Tibial artery (tissue), 4 donors: ENCODE data around the gene HOXA5.

Experiments used
- DNase-seq, 2 donors: peaks; one replicate each; pipeline ENCODE4 v3.0.0-alpha.2; 2019
- H3K27ac ChIP-seq, 2 donors: fragments of 200-600 bp; sonication (generic) in 1 of 2; 1 replicate in 1 of 2; 2 replicates in 1 of 2; pipeline ENCODE4 v1.5.1; 2018 to 2019; ENCODE audit warnings: mild to moderate bottlenecking in 1 of 2
- H3K27me3 ChIP-seq, 2 donors: fragments of 200-600 bp; sonication (generic) in 1 of 2; one replicate each; pipeline versions ENCODE4 v1.5.1 to v1.6.0; 2016 to 2019
- H3K36me3 ChIP-seq, 3 donors: fragments of 200-600 bp; sonication (generic) in 2 of 3; one replicate each; pipeline ENCODE4 v1.5.1; 2016 to 2019; ENCODE audit warnings: mild to moderate bottlenecking in 2 of 3
- H3K4me1 ChIP-seq, 4 donors: fragments of 200-600 bp; sonication (generic) in 2 of 4; 1 replicate in 3 of 4; 2 replicates in 1 of 4; pipeline ENCODE4 v1.5.1; 2016 to 2019
- H3K4me3 ChIP-seq, 2 donors: fragments of 200-600 bp; sonication (generic) in 1 of 2; 1 replicate in 1 of 2; 2 replicates in 1 of 2; pipeline ENCODE4 v1.5.1; 2018 to 2019; ENCODE audit warnings: mild to moderate bottlenecking in 2 of 2
- H3K9me3 ChIP-seq, 3 donors: fragments of 200-600 bp; sonication (generic) in 1 of 3; one replicate each; pipeline ENCODE4 v1.5.1; 2016 to 2019
- intact Hi-C: fragments of 100-400 bp; cut with DNase I; formaldehyde crosslinking; loops from one replicate; pipeline ENCODE4 v1.15.0; 2023; ENCODE audit warnings: low total_unique reads
- TF ChIP-seq, protein P1 (sequence below), 2 experiments: fragments of 200-600 bp in 1 of 2; fragments of 450-650 bp in 1 of 2; IDR thresholded peaks; one replicate each; pipeline ENCODE4 v1.5.1; 2017 to 2019; ENCODE audit warnings: antibody characterized with exemption in 2 of 2, mild to moderate bottlenecking in 1 of 2, moderate library complexity in 1 of 2

The HOXA5 gene

DNA sequence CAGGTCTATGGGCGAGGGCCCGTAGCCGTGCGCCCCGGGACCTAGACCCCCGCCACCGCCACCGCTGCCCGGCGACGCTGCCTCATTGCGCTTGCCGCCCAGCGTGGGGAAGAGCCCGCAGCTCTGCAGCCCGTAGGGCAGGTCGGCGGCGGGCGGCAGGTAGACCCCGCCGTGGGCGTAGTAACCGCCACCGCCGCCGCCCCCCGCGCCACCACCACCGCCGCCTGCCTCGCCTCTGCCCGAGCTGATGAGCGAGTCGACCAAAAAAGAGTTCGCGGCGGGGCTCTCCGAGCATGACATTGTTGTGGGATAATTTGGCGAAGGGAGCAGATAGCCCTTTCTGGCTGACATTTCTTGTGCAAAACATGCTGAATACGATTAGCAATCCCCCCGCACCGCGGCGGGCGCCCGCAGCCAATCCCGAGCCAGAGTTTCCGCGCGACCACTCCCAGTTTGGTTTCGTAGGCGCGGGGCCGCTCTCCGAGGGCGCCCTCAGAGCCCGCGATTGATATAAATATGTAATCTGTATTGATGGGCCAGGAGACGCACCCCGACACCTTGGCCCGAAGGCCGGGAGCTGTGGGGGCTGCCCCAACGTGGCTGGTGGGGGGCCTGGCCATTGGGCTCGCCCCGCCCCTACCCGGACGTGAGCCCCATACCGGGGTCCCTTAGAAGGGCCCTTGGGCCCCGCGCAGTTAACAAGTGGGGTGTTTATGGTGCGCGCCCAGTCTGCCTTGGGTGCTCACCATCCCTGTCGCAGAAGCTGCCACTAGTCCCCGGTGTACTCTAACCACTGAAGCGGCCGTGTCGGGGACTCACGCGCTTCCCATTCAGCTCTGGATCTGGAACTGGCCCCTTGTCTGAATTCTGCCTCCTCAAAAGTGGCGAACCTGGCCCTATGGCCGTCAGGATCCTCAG lies 30.7 kb upstream of the HOXA5 start, which contains the start of gene HOXA10:
HOXA10 (minus strand) TSS at position 365 of the 918 bp plus-strand sequence; CDS start at position 351, 14 bp downstream.
- H3K36me3 ChIP-seq = no peaks in the 10 kb centered on the region
- no peaks in the 10 kb centered on the region for H3K9me3 ChIP-seq
- peak; percentile 61 to 86 for DNase-seq
- intact Hi-C loops = loop anchor here (5.0 kb wide), 1 partner anchor 977 kb away; no protein-coding TSS in a partner anchor
- TF ChIP-seq, protein P1, sequence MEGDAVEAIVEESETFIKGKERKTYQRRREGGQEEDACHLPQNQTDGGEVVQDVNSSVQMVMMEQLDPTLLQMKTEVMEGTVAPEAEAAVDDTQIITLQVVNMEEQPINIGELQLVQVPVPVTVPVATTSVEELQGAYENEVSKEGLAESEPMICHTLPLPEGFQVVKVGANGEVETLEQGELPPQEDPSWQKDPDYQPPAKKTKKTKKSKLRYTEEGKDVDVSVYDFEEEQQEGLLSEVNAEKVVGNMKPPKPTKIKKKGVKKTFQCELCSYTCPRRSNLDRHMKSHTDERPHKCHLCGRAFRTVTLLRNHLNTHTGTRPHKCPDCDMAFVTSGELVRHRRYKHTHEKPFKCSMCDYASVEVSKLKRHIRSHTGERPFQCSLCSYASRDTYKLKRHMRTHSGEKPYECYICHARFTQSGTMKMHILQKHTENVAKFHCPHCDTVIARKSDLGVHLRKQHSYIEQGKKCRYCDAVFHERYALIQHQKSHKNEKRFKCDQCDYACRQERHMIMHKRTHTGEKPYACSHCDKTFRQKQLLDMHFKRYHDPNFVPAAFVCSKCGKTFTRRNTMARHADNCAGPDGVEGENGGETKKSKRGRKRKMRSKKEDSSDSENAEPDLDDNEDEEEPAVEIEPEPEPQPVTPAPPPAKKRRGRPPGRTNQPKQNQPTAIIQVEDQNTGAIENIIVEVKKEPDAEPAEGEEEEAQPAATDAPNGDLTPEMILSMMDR (IDR thresholded peaks at IDR 0.05) = peak in 1 of 2 experiments; percentile 11
- H3K27ac ChIP-seq = peak within 1 kb of the TSS; percentile 96 to 97
- peak within 1 kb of the TSS; percentile 68 to 91 for H3K4me3 ChIP-seq
- H3K4me1 ChIP-seq = peaks cover 0 to 33% (median 10%) of the 10 kb centered on the region in 4 donors
- peaks cover 0 to 3% of the 10 kb centered on the region in 2 donors for H3K27me3 ChIP-seq

DNA sequence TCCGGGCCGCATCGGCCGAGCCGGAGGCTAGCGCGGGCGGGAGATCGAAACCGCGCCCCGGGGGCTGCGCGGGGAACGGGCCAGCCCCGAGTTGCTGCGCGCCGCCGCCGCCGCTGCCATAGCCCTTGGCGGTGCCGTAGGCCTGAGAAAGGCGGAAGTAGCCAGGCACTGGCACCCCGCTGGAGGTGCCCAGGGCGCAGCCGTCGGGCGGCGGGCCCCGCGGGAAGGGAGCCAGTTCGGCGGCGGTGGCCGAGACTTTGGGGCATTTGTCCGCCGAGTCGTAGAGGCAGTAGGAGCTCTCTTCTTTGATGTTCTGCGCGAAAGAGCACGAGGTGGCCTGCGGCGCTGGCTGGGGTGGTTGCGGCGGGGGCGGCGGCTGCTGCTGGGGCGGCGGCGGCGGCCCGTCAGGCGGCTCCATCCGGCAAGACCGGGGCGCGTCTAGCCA lies 30.1 kb upstream of the HOXA5 start:
- Histone ChIP-seq H3K4me1 (peaks cover 0 to 33% (median 10%) of the 10 kb centered on the region in 4 donors), H3K4me3 (peak overlapping the region; percentile 68 to 91), H3K27ac (peak overlapping the region; percentile 96 to 97), H3K9me3 (no peaks in the 10 kb centered on the region), H3K27me3 (no peaks in the 10 kb centered on the region), H3K36me3 (no peaks in the 10 kb centered on the region)
- intact Hi-C loops = loop anchor here (5.0 kb wide), 1 partner anchor 976 kb away; no protein-coding TSS in a partner anchor
- peak; percentile 25 to 81 for DNase-seq
- TF ChIP-seq, protein P1 (IDR thresholded peaks at IDR 0.05) = no peak

DNA sequence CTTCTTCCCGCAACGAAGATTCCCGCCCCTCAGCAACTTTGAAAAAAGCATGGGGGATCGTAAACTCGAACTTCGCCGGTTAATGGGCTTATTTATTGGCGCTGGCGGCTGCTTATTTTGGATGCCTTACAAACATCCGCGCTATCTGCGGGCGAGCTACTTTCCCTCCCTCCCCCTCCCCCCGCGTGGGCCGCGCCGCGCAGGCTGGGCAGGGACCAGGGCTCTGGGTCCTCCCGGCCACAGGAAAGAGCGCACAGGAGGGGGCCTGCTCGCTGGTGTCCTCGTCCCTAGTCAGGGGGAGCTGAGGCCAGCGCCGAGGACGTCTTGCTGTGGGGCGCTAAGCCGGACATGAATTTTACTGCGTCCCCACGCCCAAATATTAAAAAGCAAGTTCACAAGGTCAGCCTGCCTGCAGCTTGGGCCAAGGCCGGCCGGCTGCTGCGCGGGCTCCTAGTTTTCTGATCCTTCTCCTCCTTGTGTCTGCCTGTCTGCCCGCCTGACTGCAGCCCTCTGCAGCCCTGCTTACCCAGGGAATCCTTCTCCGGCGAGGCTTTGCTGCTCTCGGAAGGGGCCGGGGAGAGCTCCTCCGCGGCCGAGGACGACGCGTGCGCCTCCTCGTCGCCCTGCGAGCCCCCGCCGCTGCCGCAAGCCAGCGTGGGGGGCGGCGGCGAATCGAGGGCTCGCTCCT lies 29.5 kb upstream of the HOXA5 start:
- H3K27me3 ChIP-seq = no peaks in the 10 kb centered on the region
- no peaks in the 10 kb centered on the region for H3K36me3 ChIP-seq
- peaks cover 0 to 37% (median 10%) of the 10 kb centered on the region in 4 donors for H3K4me1 ChIP-seq
- peak overlapping the region; percentile 96 to 97 for H3K27ac ChIP-seq
- DNase-seq = peak; percentile 85 to 95
- intact Hi-C loops = loop anchor here (5.0 kb wide), 1 partner anchor 976 kb away; no protein-coding TSS in a partner anchor
- no peaks in the 10 kb centered on the region for H3K9me3 ChIP-seq
- TF ChIP-seq, protein P1 (IDR thresholded peaks at IDR 0.05) = no peak
- H3K4me3 ChIP-seq = peak overlapping the region; percentile 68 to 91

DNA sequence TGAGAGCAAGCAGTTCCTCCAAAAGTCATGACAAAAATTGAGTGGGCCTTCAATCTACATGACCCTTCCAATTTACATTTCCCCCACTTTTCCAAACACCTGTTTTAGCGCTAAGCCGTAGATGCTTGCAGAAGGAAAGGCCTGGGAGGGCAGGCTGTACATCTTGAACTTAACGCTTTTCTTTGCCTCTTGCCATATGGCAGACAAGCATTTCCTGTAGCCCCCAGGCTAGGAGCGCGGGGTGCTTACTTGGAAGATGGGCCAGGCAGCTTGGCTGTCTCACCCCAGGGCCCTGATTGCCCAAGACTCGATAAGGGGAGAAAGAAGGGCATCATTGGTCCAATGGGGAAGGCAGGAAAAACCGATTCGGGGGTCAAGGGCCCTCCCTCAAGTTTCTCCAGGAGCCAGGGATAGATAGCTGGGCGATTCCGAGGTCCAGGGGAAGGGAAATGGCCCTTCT lies 28.9 kb upstream of the HOXA5 start:
- Histone ChIP-seq H3K9me3 (no peaks in the 10 kb centered on the region), H3K27ac (peak overlapping the region; percentile 96 to 97), H3K36me3 (no peaks in the 10 kb centered on the region), H3K4me3 (peak overlapping the region; percentile 68 to 91), H3K4me1 (peaks cover 0 to 41% (median 12%) of the 10 kb centered on the region in 4 donors), H3K27me3 (no peaks in the 10 kb centered on the region)
- intact Hi-C loops = loop anchor here (5.0 kb wide), 1 partner anchor 975 kb away; no protein-coding TSS in a partner anchor
- TF ChIP-seq, protein P1 (IDR thresholded peaks at IDR 0.05) = no peak
- peak; percentile 34 to 73 for DNase-seq

DNA sequence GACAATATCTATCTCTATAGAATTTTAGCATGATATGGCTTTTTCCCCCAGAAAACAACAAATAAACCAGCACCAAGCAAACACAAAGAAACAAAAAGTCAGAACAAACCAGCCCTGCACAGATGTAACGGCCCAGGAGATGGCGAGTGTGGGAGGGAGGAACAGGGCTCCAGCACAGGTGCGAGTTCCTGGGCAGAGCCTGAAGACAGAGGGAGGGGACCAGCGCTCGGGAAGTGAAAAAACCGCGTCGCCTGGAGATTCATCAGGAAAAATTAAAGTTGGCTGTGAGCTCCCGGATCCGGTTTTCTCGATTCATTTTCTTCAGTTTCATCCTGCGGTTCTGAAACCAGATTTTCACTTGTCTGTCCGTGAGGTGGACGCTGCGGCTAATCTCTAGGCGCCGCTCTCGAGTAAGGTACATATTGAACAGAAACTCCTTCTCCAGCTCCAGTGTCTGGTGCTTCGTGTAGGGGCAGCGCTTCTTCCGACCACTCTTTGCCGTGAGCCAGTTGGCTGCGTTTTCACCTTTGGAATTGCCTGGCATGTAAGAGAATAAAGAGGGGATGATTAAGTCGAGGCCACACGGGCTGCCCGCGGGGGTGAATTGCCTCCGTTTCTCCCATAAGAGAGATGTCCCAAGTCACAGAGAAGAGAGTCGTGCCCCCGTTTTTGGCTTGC lies 28.3 kb upstream of the HOXA5 start:
- Histone ChIP-seq H3K4me3 (peak overlapping the region; percentile 68 to 91), H3K36me3 (no peaks in the 10 kb centered on the region), H3K27me3 (no peaks in the 10 kb centered on the region), H3K9me3 (no peaks in the 10 kb centered on the region), H3K4me1 (peaks cover 0 to 41% (median 12%) of the 10 kb centered on the region in 4 donors), H3K27ac (peak overlapping the region; percentile 96 to 97)
- peak; percentile 24 to 70 for DNase-seq
- TF ChIP-seq, protein P1 (IDR thresholded peaks at IDR 0.05) = no peak
- intact Hi-C loops = loop anchor here (5.0 kb wide), 1 partner anchor 974 kb away; no protein-coding TSS in a partner anchor
